MM.1S (cell line): Measurements from ENCODE around the gene SLC38A6.

Experiments used
- DNase-seq: peaks from one replicate; pipeline ENCODE4 v3.0.0-alpha.2; 2015
- H2AFZ ChIP-seq: fragments of 300-600 bp; sonication (generic); 2 replicates; pipeline ENCODE4 v1.6.0; 2016; ENCODE audit warnings: antibody characterized with exemption, low read length
- H3F3A ChIP-seq: fragments of 300-600 bp; sonication (generic); 2 replicates; pipeline ENCODE4 v1.6.1; 2016; ENCODE audit warnings: mild to moderate bottlenecking, antibody characterized with exemption, low read length, moderate library complexity, mixed read lengths; ENCODE audit not compliant: insufficient read depth
- H3K27ac ChIP-seq: fragments of 300-600 bp; sonication (generic); 2 replicates; pipeline ENCODE4 v1.5.1; 2016; ENCODE audit warnings: mild to moderate bottlenecking, low read length
- H3K27me3 ChIP-seq: fragments of 300-600 bp; sonication (generic); replicated peaks from 2 replicates; pipeline ENCODE4 v1.6.0; 2016; ENCODE audit warnings: low read length; ENCODE audit not compliant: insufficient read depth
- H3K36me3 ChIP-seq: fragments of 300-600 bp; sonication (generic); replicated peaks from 2 replicates; pipeline ENCODE4 v1.6.1; 2016; ENCODE audit warnings: mild to moderate bottlenecking, low read length, mixed read lengths; ENCODE audit not compliant: insufficient read depth
- H3K4me1 ChIP-seq: fragments of 300-600 bp; sonication (generic); 2 replicates; pipeline ENCODE4 v1.6.1; 2016; ENCODE audit warnings: low read length, mixed read lengths
- H3K4me2 ChIP-seq: fragments of 300-600 bp; sonication (generic); 2 replicates; pipeline ENCODE4 v1.6.0; 2016; ENCODE audit warnings: low read depth, low read length
- H3K4me3 ChIP-seq: fragments of 300-600 bp; sonication (generic); 2 replicates; pipeline ENCODE4 v1.5.1; 2016; ENCODE audit warnings: low read length, mixed read lengths
- H3K79me2 ChIP-seq: fragments of 300-600 bp; sonication (generic); 2 replicates; pipeline ENCODE4 v1.6.1; 2016; ENCODE audit warnings: mixed run types, low read length, mixed read lengths
- H3K9ac ChIP-seq: fragments of 300-600 bp; sonication (generic); 2 replicates; pipeline ENCODE4 v1.6.1; 2016; ENCODE audit warnings: low read length, mixed read lengths
- H3K9me2 ChIP-seq: fragments of 300-600 bp; sonication (generic); replicated peaks from 2 replicates; pipeline ENCODE4 v1.6.1; 2016; ENCODE audit warnings: mild to moderate bottlenecking, low read length, mixed read lengths; ENCODE audit not compliant: insufficient read depth
- H3K9me3 ChIP-seq: fragments of 300-600 bp; sonication (generic); replicated peaks from 2 replicates; pipeline ENCODE4 v1.6.1; 2016; ENCODE audit warnings: mild to moderate bottlenecking, low read length, mixed read lengths; ENCODE audit not compliant: insufficient read depth
- H4K20me1 ChIP-seq: fragments of 300-600 bp; sonication (generic); 2 replicates; pipeline ENCODE4 v1.6.1; 2016; ENCODE audit warnings: mild to moderate bottlenecking, low read length, moderate library complexity, mixed read lengths; ENCODE audit not compliant: insufficient read depth
- EZH2 ChIP-seq: fragments of 300-600 bp; sonication (generic); optimal IDR thresholded peaks from 2 replicates; pipeline ENCODE3; 2017; ENCODE audit warnings: low read depth, mild to moderate bottlenecking, antibody characterized with exemption, low read length, mixed read lengths
- EZH2phosphoT487 ChIP-seq: fragments of 300-600 bp; sonication (generic); IDR thresholded peaks from 2 replicates; pipeline ENCODE4 v1.6.1; 2018; ENCODE audit warnings: antibody characterized with exemption, low read length
- TF ChIP-seq, protein P1 (sequence below): fragments of 300-600 bp; sonication (generic); IDR thresholded peaks from 2 replicates; pipeline ENCODE4 v1.5.1; 2016; ENCODE audit warnings: antibody characterized with exemption, low read length, mixed read lengths

The SLC38A6 gene

GRCh38 chr14:61077437-61077836 is 96.4 kb downstream of the SLC38A6 start:
- Histone ChIP-seq H3K27me3 (no peaks in the 10 kb centered on the region), H3K9me3 (no peaks in the 10 kb centered on the region), H3K9ac (no peak overlapping the region), H2AFZ (no peak overlapping the region), H3K4me2 (no peak overlapping the region), H3K27ac (no peak overlapping the region), H4K20me1 (no peaks in the 10 kb centered on the region), H3K9me2 (no peaks in the 10 kb centered on the region), H3K36me3 (no peaks in the 10 kb centered on the region), H3K79me2 (no peaks in the 10 kb centered on the region), H3F3A (no peaks in the 10 kb centered on the region), H3K4me1 (no peaks in the 10 kb centered on the region), H3K4me3 (no peak overlapping the region)
- no peak for DNase-seq
- no peak for TF ChIP-seq EZH2phosphoT487

DNA sequence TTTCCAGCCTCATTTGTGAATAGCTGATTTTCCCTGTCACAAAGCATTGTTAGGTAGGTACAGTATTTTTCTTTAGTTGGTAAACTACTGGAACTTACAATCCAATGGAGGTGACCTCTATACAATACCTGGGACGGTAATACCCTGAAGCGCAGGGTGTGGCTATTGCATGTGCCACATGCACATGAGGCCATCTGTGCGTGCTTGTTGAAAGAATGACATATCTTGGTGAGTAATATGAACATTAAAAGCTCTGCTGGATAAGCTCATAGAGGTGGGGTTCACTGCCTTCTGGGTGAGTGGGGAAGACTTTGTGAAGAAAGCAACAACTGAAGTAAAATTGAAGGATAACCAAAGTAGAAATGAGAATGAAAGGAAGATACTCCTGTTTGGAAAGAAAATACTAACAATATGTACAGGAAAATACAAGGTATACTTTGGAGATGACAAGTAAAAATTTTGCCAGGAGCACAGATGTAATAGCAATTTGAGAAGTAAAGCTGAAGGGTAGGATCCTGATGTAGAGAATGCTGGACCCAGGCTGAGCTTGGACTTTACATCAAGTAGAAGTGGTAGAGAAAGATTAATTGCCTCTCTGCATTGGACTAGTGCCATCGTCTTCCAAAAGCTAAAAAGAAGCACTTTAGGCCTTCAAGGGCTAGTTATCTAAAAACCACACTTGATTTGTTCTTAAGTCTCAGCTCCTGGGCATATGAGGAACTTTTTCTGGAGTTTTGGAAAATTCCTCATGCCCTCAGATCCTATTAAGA is 97.1 kb downstream of the SLC38A6 start:
- Histone ChIP-seq H3K27ac (no peak overlapping the region), H2AFZ (no peak overlapping the region), H3K4me3 (no peak overlapping the region), H4K20me1 (no peaks in the 10 kb centered on the region), H3K4me1 (no peaks in the 10 kb centered on the region), H3K9me3 (no peaks in the 10 kb centered on the region), H3K9me2 (no peaks in the 10 kb centered on the region), H3K36me3 (no peaks in the 10 kb centered on the region), H3K4me2 (no peak overlapping the region), H3K9ac (no peak overlapping the region), H3K27me3 (no peaks in the 10 kb centered on the region), H3F3A (no peaks in the 10 kb centered on the region), H3K79me2 (no peaks in the 10 kb centered on the region)
- no peak for DNase-seq
- TF ChIP-seq, protein P1, sequence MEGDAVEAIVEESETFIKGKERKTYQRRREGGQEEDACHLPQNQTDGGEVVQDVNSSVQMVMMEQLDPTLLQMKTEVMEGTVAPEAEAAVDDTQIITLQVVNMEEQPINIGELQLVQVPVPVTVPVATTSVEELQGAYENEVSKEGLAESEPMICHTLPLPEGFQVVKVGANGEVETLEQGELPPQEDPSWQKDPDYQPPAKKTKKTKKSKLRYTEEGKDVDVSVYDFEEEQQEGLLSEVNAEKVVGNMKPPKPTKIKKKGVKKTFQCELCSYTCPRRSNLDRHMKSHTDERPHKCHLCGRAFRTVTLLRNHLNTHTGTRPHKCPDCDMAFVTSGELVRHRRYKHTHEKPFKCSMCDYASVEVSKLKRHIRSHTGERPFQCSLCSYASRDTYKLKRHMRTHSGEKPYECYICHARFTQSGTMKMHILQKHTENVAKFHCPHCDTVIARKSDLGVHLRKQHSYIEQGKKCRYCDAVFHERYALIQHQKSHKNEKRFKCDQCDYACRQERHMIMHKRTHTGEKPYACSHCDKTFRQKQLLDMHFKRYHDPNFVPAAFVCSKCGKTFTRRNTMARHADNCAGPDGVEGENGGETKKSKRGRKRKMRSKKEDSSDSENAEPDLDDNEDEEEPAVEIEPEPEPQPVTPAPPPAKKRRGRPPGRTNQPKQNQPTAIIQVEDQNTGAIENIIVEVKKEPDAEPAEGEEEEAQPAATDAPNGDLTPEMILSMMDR: no peak
- no peak for TF ChIP-seq EZH2phosphoT487
- no peak for TF ChIP-seq EZH2

GRCh38 chr14:61080591-61081010 is 99.6 kb downstream of the SLC38A6 start:
- Histone ChIP-seq H3K36me3 (no peaks in the 10 kb centered on the region), H3K4me3 (no peak overlapping the region), H3K4me1 (no peaks in the 10 kb centered on the region), H3K27me3 (no peaks in the 10 kb centered on the region), H3K4me2 (no peak overlapping the region), H3K79me2 (no peaks in the 10 kb centered on the region), H4K20me1 (no peaks in the 10 kb centered on the region), H3K9me2 (no peaks in the 10 kb centered on the region), H3K27ac (no peak overlapping the region), H3K9ac (no peak overlapping the region), H3K9me3 (no peaks in the 10 kb centered on the region), H2AFZ (no peak overlapping the region), H3F3A (no peaks in the 10 kb centered on the region)
- DNase-seq: no peak
- TF ChIP-seq EZH2 (no peak), EZH2phosphoT487 (no peak)
- TF ChIP-seq, protein P1: no peak

DNA sequence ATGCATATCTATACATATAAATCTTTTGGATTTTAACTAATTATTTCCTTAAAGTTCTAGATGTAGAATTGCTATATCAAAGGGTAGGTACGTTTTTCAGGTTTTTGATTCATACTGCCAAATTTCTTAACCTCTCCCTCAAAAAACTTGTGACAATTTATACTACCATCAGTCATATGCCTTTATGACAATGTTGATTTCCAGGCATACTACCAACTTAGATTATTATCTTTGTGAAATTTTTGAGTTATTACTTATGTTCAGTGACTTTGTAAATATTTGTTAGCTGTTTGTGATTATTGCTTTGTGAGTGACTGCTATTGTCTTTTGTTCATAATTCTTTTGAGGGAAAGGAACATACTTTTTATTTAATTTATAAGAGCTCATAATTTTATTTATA is 107.0 kb downstream of the SLC38A6 start:
- no peak overlapping the region for H3K4me2 ChIP-seq
- H3K79me2 ChIP-seq: no peaks in the 10 kb centered on the region
- H3K9ac ChIP-seq: no peak overlapping the region
- no peaks in the 10 kb centered on the region for H3F3A ChIP-seq
- no peaks in the 10 kb centered on the region for H3K9me2 ChIP-seq
- no peak for TF ChIP-seq EZH2
- TF ChIP-seq EZH2phosphoT487: no peak
- TF ChIP-seq, protein P1: no peak
- H3K27ac ChIP-seq: no peak overlapping the region
- H3K27me3 ChIP-seq: no peaks in the 10 kb centered on the region
- H3K4me3 ChIP-seq: no peak overlapping the region
- H3K9me3 ChIP-seq: no peaks in the 10 kb centered on the region
- DNase-seq: no peak
- no peaks in the 10 kb centered on the region for H3K4me1 ChIP-seq
- no peaks in the 10 kb centered on the region for H3K36me3 ChIP-seq
- no peak overlapping the region for H2AFZ ChIP-seq
- no peaks in the 10 kb centered on the region for H4K20me1 ChIP-seq
